HK-2 (cell line): ENCODE measurements around the gene TOMM20L.
"Not testable (repeated sequence)": the region's sequence is repeated elsewhere in the genome, so short reads cannot be mapped to it uniquely, and the experiment has no call there.

Source experiments
- DNase-seq: peaks from one replicate; pipeline ENCODE4 v3.0.0-alpha.2; 2018; ENCODE audit not compliant: unreplicated experiment

TOMM20L gene

GRCh38 chr14:58395812-58396788, at the start of gene TOMM20L:
Gene TOMM20L, plus strand, starts transcription at chr14:58395930. Its CDS starts 28 bp downstream, at chr14:58395958.
- DNase-seq = peak; percentile 63

- DNase-seq = no peak
Measured at GRCh38 chr14:58353516-58354299, 42.0 kb upstream of the TOMM20L start.

GRCh38 chr14:58354808-58355207, 40.9 kb upstream of the TOMM20L start:
- DNase-seq = no peak

- DNase-seq = no peak
Measured at GRCh38 chr14:58356268-58356667, 39.5 kb upstream of the TOMM20L start.

- not testable (repeated sequence) for DNase-seq
Measured at GRCh38 chr14:58362272-58362671, 33.5 kb upstream of the TOMM20L start.

GRCh38 chr14:58362798-58363412, 32.8 kb upstream of the TOMM20L start:
- no peak for DNase-seq

GRCh38 chr14:58364316-58364715, 31.4 kb upstream of the TOMM20L start:
- DNase-seq = no peak

- DNase-seq = no peak
Measured at GRCh38 chr14:58367296-58367695, 28.4 kb upstream of the TOMM20L start.

- DNase-seq = no peak
Measured at GRCh38 chr14:58368956-58369355, 26.8 kb upstream of the TOMM20L start.

- no peak for DNase-seq
Measured at GRCh38 chr14:58376791-58377190, 18.9 kb upstream of the TOMM20L start.

- no peak for DNase-seq
Measured at GRCh38 chr14:58390830-58391229, 4.9 kb upstream of the TOMM20L start.

GRCh38 chr14:58395562-58395811, 243 bp upstream of the TOMM20L start:
- no peak for DNase-seq

- no peak for DNase-seq
Measured at GRCh38 chr14:58397156-58397555, 1.4 kb downstream of the TOMM20L start.

GRCh38 chr14:58398495-58398894, 2.8 kb downstream of the TOMM20L start:
- DNase-seq = no peak

GRCh38 chr14:58398895-58399294, 3.2 kb downstream of the TOMM20L start:
- no peak for DNase-seq

- DNase-seq = no peak
Measured at GRCh38 chr14:58401587-58401986, 5.9 kb downstream of the TOMM20L start.

- DNase-seq = no peak
Measured at GRCh38 chr14:58408681-58409215, 13.0 kb downstream of the TOMM20L start.

GRCh38 chr14:58414845-58415244, 19.1 kb downstream of the TOMM20L start:
- no peak for DNase-seq

GRCh38 chr14:58415636-58416547, 20.2 kb downstream of the TOMM20L start:
- DNase-seq = no peak

GRCh38 chr14:58416934-58417333, 21.2 kb downstream of the TOMM20L start:
- not testable (repeated sequence) for DNase-seq

- DNase-seq = peak; percentile 56
Measured at GRCh38 chr14:58426670-58427280, 31.0 kb downstream of the TOMM20L start.
